Thyroid gland (tissue), 4 donors: Measurements from ENCODE around the gene METRNL. TPM values are rescaled to one million over a fixed set of nuclear protein-coding genes. Genes with fewer than 3 reads are reported as not detected.

Experiments used
- DNase-seq, 2 donors: peaks; one replicate each; pipeline ENCODE4 v3.0.0-alpha.2; 2019
- H3K27ac ChIP-seq, 3 donors: fragments of 200-600 bp; sonication (generic); 1 replicate in 2 of 3; 2 replicates in 1 of 3; pipeline ENCODE4 v1.5.1; 2016 to 2019; ENCODE audit warnings: mild to moderate bottlenecking in 1 of 3, moderate library complexity in 1 of 3
- H3K27me3 ChIP-seq: fragments of 200-600 bp; sonication (generic); one replicate; pipeline ENCODE4 v1.5.1; 2019
- H3K36me3 ChIP-seq, 2 donors: fragments of 200-600 bp; sonication (generic); one replicate each; pipeline ENCODE4 v1.5.1; 2016 to 2019
- H3K4me1 ChIP-seq, 2 donors: fragments of 200-600 bp; sonication (generic); one replicate each; pipeline ENCODE4 v1.5.1; 2017 to 2019
- H3K4me3 ChIP-seq, 3 donors: fragments of 200-600 bp; sonication (generic); replicated peaks in 1 of 3; 1 replicate in 2 of 3; 2 replicates in 1 of 3; pipeline ENCODE4 v1.5.1; 2016; ENCODE audit warnings: mild to moderate bottlenecking in 1 of 3
- H3K9me3 ChIP-seq: fragments of 200-600 bp; sonication (generic); one replicate; pipeline ENCODE4 v1.5.1; 2017
- POLR2A ChIP-seq, 2 donors: fragments of 450-650 bp; IDR thresholded peaks; one replicate each; pipeline ENCODE4 v1.6.1; 2017; ENCODE audit warnings: antibody characterized with exemption in 2 of 2, mild to moderate bottlenecking in 2 of 2, moderate library complexity in 1 of 2
- WGBS, 2 donors: methylation state at CpG; one replicate each; pipeline ENCODE4 v1.1.5; 2017; 5-methylcytosine and 5-hydroxymethylcytosine counted together
- intact Hi-C: fragments of 100-400 bp; cut with DNase I; formaldehyde crosslinking; loops from one replicate; pipeline ENCODE4 v1.15.1; 2023
- total RNA-seq, 4 donors: library from RNA; depleted of rRNA; stranded (reverse); fragments of >200 nt; gene quantifications; one replicate each; pipeline ENCODE4 v1.2.3, GENCODE V29; 2016
- TF ChIP-seq, protein P1 (sequence below), 6 experiments: fragments of 200-600 bp in 3 of 6; fragments of 450-650 bp in 3 of 6; sonication (generic) in 3 of 6; IDR thresholded peaks; one replicate each; pipeline ENCODE4 v1.5.1; 2016 to 2019; ENCODE audit warnings: antibody characterized with exemption in 6 of 6, mild to moderate bottlenecking in 2 of 6, inconsistent platforms in 1 of 6, moderate library complexity in 1 of 6

METRNL gene
- total RNA-seq, 4 donors from 2014 or later: 57.5 to 89.7 (median 73.3) TPM

DNA sequence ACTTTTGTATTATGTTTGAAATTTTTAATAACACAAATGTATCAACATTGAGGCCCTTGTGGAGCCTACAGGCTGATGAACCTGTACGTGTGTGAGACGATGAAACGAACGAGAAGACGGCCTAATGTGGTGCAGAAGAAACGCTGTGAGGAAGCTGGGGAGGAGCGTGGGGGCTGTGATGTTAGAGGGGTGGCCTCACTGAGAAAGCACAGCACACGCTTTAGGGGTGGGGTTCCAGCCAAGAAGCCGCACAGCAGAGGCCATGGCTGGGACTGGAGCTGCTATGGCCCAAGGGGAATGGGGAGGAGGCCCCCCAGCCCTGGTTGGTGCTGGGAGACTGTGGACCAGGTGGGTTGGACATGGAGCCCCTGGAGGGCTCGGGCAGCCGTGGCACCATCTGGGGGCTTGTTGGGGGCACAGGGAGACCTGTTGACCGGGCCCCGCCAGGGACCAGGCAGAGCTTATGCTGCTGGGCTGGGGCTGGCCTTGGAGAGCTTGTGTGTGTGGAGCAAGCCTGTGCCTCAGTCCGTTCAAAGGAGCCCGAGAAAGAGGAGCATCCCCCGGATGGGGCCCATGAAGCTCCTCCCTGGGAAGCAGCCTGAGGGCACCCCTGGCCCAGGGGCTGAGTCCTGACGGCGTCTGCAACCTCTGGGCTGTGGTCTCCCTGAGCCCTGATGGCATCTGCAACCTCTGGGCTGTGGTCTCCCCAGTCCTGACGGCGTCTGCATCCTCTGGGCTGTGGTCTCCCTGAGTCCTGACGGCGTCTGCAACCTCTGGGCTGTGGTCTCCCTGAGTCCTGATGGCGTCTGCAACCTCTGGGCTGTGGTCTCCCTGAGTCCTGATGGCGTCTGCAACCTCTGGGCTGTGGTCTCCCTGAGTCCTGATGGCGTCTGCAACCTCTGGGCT is 44.7 kb downstream of the METRNL start:
- Histone ChIP-seq H3K27me3 (no peaks in the 10 kb centered on the region), H3K27ac (no peak overlapping the region), H3K36me3 (no peaks in the 10 kb centered on the region), H3K9me3 (no peaks in the 10 kb centered on the region), H3K4me1 (peaks cover 3 to 4% of the 10 kb centered on the region in 2 donors), H3K4me3 (no peak overlapping the region)
- TF ChIP-seq, protein P1, sequence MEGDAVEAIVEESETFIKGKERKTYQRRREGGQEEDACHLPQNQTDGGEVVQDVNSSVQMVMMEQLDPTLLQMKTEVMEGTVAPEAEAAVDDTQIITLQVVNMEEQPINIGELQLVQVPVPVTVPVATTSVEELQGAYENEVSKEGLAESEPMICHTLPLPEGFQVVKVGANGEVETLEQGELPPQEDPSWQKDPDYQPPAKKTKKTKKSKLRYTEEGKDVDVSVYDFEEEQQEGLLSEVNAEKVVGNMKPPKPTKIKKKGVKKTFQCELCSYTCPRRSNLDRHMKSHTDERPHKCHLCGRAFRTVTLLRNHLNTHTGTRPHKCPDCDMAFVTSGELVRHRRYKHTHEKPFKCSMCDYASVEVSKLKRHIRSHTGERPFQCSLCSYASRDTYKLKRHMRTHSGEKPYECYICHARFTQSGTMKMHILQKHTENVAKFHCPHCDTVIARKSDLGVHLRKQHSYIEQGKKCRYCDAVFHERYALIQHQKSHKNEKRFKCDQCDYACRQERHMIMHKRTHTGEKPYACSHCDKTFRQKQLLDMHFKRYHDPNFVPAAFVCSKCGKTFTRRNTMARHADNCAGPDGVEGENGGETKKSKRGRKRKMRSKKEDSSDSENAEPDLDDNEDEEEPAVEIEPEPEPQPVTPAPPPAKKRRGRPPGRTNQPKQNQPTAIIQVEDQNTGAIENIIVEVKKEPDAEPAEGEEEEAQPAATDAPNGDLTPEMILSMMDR (IDR thresholded peaks at IDR 0.05): no peak
- no peak for TF ChIP-seq POLR2A (IDR thresholded peaks at IDR 0.05)
- DNase-seq: no peak
- intact Hi-C loops: no loop called here
- 91 to 94% methylated on average over 10 to 23 of the region's 25 CpGs for WGBS, 2 donors

DNA sequence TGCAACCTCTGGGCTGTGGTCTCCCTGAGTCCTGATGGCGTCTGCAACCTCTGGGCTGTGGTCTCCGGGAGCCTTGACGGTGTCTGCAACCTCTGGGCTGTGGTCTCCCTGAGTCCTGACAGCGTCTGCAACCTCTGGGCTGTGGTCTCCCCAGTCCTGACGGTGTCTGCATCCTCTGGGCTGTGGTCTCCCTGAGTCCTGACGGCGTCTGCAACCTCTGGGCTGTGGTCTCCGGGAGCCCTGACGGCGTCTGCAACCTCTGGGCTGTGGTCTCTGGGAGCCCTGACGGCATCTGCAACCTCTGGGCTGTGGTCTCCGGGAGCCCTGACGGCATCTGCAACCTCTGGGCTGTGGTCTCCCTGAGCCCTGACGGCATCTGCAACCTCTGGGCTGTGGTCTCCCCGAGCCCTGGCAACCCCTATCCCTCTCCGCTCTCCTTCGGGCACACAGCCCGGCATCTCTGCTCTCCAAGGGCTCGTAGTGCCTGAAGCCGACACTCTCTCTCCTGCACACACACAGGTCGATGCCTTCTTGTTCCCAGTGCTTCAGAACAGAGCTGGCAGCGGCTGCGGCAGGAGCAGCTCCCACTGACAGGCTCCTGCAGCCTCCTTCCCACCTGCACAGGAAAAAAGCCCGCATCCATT is 45.6 kb downstream of the METRNL start:
- Histone ChIP-seq H3K4me1 (no peaks in the 10 kb centered on the region), H3K36me3 (no peaks in the 10 kb centered on the region), H3K27me3 (no peaks in the 10 kb centered on the region), H3K27ac (no peak overlapping the region), H3K9me3 (no peaks in the 10 kb centered on the region), H3K4me3 (no peak overlapping the region)
- DNase-seq: no peak
- TF ChIP-seq, protein P1 (IDR thresholded peaks at IDR 0.05): no peak
- no peak for TF ChIP-seq POLR2A (IDR thresholded peaks at IDR 0.05)
- 72 to 83% methylated on average over 18 of the region's 24 CpGs for WGBS, 2 donors
- intact Hi-C loops: no loop called here

GRCh38 chr17:83125515-83126274 is 46.3 kb downstream of the METRNL start:
- WGBS, 2 donors: 80 to 87% methylated on average over 19 to 20 of the region's 21 CpGs
- TF ChIP-seq, protein P1 (IDR thresholded peaks at IDR 0.05): no peak
- no peak for TF ChIP-seq POLR2A (IDR thresholded peaks at IDR 0.05)
- no peaks in the 10 kb centered on the region for H3K4me1 ChIP-seq
- no peak overlapping the region for H3K4me3 ChIP-seq
- H3K36me3 ChIP-seq: no peaks in the 10 kb centered on the region
- intact Hi-C loops: no loop called here
- H3K27me3 ChIP-seq: no peaks in the 10 kb centered on the region
- DNase-seq: no peak
- H3K27ac ChIP-seq: no peak overlapping the region
- no peaks in the 10 kb centered on the region for H3K9me3 ChIP-seq

DNA sequence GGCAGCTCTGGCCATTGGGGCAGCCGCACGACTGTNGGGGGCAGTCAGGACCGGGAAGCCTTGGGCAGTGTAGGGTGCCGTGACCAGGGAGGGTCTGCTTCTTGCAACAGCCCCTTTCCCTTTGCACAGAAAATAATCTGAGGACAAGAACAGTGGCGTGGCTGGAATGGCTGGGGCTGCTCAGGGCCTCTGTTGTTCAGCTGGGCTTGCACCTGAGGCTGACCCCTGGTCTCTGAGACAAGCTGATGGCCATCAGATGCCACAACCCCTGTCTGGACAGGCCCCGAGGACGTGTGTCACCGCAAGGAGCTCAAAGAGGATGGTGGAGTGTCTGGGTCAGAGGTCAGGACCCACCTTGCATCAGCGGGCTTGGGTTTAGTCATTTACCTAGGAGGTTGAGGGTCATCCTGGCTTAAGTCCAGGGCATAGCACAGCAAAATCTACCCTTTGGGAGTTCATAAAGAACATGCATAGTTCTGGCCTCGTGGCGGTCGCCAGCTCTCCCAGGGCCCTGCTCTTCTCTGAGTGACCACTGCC is 46.9 kb downstream of the METRNL start:
- Histone ChIP-seq H3K4me1 (no peaks in the 10 kb centered on the region), H3K36me3 (no peaks in the 10 kb centered on the region), H3K27ac (no peak overlapping the region), H3K27me3 (no peaks in the 10 kb centered on the region), H3K4me3 (no peak overlapping the region), H3K9me3 (no peaks in the 10 kb centered on the region)
- 74 to 91% methylated on average over 10 to 11 of the region's 12 CpGs for WGBS, 2 donors
- intact Hi-C loops: no loop called here
- DNase-seq: no peak
- no peak for TF ChIP-seq POLR2A (IDR thresholded peaks at IDR 0.05)
- TF ChIP-seq, protein P1 (IDR thresholded peaks at IDR 0.05): no peak
